GM21390 (cell line): ENCODE results near the gene HESX1.

Experiments
- ATAC-seq: cut with Tn5 transposase; IDR thresholded peaks from one replicate; pipeline ENCODE4 v1.9.1; 2021; ENCODE audit not compliant: unreplicated experiment

HESX1 gene

DNA sequence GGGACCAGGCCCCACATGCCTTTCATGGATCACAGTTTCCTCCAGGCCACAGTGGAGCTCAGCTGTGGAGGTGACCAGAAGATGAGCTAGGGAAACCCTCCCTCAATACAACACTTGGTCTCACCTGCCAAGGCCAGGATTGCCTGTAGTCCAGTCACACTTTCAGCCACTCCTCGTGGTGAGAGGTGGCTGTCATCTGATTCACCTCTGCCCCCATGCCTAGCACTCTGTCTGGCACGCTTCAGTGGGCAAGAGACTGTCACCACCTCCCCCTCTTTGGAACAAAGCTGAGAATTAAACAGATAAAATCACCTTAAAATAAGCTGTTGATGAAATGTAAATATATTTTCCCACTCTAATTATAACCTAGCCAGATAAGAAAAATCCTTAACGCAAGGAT is 30.7 kb downstream of the HESX1 start:
- ATAC-seq, result no peak

DNA sequence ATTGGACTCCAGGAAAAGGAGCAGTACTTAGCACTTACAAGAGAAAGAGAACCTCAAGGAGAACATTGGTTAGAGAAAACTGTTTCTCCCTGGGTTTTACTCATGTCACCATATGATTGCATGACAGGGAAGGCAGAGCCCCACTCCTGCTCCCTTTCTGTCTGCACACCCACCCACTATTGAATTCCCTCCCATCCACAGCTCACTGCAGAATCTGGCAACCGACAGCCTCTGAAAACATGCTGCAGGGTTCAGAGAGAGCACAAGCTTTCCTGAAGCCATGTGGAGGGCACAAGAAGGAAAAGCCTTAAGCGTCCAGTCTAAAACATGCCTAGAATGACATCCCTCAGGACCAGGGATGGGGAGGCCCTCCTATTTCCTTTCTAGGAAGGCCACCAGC is 31.6 kb downstream of the HESX1 start:
- ATAC-seq, result no peak

DNA sequence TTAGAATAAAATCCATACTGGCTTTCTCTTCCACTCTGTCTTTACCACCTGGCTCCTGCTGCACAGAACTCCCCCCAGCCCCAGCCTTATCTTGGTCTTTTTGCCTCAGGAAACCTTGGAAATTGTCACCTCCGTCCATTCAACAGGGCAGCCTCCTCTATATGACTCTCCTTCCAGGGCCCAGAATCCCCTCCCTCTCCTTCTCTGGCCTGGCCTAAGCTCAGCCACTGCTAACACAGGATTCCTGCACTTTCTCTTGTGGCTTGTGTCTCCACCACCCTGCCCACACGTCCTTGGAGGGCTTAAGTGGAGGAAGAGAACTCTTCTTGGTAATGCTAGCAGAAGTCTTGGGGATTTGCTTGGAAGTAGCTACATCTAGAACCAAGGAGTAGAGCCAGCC is 33.1 kb downstream of the HESX1 start:
- ATAC-seq, result no peak

DNA sequence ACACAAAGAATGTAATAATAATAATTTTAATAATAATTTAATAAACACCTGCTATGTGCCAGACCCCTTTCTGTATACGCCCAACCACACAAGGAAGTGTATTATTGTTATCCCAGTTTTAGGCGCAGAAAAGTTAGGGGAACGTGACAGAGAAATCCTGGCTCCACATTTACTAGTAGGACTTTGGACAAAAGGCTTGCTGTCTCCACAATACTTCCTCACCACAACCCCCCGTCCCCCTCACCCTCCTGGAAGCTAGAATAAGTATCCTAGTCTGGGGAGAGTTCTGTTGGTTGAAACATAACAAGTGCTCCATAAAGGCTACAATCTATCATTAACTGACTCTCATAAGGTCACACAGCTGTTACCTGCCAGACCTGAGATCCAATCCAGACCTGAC is 34.1 kb downstream of the HESX1 start:
- no peak for ATAC-seq

DNA sequence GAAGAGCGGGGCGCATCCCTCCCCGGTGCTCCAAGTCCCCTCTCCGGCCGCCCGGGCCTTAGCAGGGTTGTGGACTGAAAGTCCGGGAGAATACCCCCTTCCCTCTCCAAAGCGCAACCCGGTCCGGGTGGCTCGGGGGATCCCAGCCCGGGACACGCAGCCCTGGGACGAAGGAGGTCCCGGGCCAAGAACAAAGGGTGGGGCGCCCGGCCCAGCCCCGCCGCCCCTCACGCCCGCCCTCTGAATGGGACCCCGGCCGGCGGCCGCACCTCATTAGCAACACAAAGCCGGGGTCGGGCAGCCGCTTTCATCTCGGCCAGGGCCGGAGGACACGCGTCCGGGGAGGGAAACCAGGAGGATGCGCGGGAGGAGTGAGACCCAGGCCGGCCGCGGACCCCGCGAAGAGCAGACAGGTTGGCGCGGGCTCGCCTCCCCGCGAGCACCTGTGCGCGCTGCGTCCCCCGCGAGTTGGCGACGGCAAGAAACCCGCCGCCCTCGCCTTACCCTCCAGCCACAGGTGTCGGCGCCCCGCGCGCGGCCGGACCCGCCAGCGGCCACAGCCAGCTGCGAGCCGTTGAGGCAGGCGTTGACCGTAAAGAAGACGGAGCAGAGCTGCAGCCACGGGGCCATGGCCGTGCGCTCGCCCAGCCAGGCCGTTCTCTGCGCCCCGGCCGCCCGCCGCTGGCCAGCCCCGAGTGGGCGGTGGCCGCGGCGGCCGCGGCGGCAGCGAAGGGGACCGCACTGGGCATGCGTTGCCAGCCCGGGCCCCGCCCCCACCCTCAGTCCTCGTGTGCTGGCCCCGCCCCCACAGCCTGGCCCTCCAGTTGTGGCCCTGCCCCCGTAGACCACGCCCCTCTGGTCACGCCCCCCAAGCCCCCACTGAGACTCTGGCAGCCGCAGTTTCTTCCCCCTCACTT is 34.9 kb downstream of the HESX1 start, which contains the start of gene IL17RD:
TSS of gene IL17RD (minus strand) at position 697 of the 917 bp plus-strand sequence. CDS start at position 630, 67 bp downstream.
- peak; percentile 48 for ATAC-seq

DNA sequence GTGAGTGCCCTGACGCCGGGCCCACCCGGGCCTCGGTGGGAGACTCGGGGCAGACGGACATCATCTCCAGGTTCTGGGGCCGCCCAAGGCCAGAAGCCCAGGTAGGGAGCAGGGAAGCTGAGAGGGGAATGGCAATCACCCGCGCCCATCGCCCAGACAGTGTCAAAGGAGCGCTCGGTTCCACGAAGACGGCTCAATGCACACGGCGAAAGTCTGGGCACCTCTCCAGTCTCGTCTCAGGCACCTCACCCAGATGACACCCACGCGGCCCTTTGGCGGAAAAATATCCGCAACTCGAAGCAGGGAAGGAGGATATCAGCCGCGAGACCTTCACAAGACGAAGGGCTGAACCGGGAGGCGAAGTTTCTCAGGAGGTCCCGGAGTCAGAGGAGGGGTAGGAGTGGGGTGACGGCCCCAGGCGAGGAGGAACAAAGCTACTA is 35.5 kb downstream of the HESX1 start:
- ATAC-seq, result no peak

DNA sequence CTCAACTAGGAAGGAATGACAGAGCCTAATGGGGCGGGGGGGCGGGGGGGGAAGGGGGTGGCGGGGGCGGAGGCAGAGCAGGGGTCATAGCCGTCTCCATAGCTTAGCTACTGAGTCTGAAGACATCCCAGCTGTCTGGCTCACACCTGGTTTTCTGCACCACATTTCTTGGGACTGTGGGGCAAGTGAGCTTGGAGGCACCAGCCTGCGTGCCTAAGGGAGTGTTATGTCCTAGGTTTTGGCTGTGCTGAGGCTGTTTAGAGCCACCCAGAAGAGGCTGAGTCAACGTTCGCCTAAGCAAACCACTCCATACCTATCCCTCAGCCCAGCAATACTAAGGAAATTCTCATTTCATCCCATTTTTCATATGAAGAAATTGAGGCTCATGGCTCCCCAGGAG is 36.0 kb downstream of the HESX1 start:
- no peak for ATAC-seq

DNA sequence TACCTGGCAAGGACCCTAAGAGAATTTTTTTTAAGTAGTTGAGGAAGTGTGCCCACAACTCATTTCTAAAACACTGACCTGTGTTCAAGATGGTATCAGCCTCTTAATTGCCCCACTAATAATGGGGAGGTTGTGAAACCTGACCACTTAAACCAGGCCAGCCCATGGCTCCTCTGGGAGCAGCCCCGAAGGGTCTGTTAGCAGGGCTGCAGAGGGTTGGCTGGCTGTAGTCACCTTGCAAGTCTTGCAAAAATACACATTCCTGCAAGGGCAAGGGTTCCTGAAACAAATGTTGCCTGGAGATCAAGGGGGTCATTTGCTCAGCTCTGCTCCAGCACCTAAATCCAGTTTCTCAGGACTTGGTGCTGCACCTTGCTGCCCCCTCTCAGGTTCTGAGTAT is 37.9 kb downstream of the HESX1 start:
- no peak for ATAC-seq

DNA sequence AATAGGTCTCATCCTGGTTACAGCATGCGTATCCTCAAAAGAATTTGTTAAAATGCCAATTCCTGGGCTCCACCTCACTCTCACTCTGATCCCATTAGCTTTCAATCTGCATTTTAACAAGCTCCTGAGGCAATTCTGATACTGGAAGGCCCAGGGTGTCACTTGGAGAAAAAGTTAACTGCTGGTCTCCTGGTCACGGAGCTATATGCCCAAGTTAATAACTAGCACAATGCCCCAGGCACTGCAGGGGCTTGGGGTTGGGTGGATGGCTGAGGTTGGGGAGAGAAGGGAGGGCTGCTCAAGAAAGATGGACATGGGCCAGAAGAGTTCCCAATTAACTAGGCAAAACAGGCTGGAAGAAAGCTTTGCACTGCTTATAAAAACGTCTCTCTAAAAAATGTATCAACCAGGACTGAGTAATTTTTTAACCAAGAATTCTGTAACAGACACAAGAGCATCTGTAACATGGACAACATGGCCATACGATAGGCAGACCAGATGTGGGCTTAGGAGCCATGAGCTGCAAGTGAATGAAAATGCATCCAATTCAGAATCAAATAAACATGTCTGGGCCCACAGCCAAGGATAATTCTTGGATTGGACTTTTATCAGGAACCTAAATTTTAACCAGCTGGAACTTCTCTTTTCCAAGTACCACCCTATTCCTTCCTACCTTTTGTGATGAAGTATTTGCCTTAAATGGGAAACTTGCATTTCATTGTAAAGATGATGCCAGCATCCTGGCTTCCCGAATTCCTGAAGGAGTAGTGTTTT is 38.8 kb downstream of the HESX1 start:
- no peak for ATAC-seq

DNA sequence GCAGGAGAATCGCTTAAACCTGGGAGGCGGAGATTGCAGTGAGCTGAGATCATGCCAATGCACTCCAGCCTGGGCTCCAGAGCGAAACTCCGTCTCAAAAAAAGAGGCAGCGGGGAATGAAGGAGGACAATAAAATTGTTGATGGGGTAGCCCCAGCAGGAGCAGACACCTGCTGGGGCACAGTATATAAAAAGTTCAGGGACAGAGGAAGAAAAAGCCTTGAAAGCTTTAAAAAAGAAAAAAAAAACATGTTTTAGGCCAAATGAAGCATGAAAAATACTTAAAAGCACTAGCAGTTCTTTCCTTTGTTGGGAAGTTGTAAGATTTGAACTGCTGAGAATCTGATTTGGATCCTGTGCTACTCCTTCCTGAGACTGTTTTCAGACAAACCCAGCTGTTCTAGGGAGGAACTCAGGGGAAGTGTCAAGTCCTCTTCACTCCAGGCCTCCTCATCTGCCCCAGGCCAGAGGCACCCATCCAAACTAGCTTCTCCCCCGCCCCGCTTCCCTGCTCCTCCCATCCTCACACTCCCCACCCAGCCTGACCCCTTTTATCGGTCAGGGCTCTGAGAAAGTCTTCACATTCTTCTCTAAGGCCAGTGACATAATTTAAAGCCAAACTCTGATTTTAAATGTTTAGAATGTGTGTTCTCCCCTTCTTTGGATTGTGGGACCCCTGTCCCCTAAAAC is 39.6 kb downstream of the HESX1 start:
- ATAC-seq, result no peak

DNA sequence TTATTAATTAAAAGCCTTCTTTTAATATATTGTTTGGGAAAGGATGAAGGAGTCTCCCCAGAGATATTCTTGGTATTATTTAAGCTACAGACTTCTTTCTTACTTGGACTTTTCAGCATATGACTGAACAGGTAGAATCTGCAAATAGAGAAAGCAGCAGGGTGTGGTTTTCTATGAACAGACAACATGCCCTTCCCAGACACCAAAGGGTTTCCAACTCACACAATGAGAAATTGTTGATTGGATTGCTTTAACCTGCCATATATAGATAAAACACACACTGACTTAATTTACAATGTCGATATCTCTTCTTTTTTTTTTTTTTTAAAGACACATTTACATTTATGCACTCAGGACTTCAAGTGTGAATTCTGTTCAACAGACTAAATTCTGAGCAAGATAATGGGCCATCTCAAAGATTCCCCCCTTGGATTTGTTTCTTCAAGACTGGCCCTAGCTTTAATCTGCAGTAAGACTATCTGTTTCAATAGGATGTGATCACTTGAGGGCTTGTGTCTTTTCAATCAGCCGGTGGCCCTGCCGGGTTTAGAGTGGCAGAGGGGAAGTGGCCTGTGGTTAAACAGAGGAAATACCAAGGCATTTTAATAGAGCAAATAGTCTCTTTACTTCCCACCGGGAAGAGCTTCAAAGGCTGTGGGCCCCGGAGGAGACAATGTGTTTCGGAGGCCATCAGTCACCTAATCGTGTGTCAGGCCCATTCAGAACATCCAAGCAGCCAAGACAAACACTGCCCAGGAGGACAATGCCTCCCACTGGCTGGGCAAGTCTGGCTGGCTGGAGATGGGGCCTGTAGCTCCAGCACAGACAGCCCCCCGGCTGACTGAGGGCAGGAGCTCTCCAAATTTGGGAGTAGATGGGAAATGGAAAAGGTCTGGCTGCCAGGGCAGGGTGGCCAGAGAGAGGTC is 40.7 kb downstream of the HESX1 start:
- ATAC-seq, result no peak

DNA sequence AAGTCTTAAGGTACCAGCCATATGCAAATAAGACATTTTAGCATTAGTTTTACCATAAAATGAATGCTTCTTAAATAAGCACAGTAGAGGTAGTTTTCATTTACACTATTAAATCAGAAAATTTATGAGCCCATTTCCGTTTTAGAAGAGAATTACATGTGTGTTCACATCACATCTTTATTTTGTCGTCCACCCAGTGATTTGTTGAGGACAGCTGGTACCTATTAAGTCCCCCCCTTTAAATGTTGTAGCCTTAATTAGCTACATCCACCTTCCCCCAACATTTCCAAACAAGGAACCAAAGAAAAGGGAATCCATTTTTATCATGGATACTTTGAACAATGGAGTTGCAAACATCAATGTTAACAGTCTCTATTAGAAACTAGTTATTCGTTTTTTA is 41.5 kb downstream of the HESX1 start:
- ATAC-seq, result no peak

DNA sequence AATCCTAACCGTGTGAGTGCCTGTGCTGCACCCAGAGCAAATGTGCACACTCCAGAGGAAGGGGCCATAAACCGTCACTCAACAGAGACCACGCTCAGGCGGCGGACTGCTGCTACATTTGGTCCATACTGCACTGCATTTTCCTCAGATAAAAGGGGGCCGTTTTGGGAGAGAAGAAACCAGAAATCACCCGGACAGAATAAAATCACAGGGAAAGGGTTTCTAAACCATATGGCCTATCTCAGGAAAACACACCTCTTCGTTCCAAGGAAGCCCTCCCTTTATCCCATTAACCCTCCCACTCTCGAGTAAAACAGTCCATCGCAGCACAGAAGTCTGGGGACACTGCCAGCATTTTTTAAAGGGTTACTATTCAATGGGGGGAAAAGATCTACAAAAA is 42.2 kb downstream of the HESX1 start:
- ATAC-seq, result no peak

DNA sequence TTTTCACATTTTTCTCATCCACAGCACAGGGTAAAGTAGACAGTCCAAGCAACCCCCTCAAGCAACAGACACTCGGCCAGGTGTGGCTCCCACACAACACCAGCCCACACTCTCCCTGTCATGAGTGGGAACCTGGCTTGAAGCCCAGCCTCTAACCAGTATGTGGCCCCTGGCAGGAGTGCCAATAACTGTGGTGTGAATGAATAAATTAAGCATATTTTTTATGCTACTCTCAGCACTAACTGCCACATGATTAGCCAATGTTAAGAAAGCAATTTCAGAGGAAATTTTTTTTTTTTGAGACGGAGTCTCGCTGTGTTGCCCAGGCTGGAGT is 44.5 kb downstream of the HESX1 start:
- no peak for ATAC-seq

DNA sequence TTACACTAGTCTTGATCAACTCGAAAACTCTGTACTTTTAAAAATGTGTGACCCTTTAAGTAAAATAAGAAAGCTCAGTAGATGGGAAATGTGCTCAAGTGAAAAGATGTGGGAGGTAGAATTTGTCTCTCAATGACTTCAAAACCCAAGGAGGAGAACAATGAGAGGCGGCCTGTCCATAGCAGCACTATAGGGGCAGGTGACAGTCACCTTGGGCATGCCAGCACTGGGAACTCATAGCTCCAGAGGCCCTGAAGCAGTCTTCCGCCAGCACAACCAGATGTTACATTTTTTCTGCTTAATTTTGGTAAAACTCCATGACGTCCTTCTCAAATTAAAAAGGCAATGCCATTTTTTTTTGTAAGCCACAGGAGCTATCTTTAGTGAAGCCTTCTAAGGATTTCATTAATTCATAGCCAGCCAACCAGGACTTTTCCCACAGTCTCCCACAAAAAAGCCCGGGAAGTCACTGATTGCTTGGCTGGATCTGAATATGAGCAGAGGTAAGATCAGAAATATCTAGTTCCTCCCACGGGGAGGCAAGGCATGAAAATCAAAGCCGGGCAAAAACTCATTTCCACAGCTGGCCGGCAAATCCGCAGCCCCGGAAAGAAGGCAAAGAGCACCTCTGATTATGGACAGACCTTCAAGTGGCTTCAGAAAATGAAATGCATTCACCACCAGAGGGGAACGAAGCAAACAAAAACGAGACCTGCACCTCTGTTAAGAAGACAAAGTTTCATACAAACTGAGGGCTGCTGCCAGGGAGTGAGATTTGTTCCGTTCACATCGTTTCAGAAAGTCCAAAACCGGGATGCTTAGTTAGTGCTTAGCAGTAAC is 45.1 kb downstream of the HESX1 start:
- ATAC-seq, result no peak

DNA sequence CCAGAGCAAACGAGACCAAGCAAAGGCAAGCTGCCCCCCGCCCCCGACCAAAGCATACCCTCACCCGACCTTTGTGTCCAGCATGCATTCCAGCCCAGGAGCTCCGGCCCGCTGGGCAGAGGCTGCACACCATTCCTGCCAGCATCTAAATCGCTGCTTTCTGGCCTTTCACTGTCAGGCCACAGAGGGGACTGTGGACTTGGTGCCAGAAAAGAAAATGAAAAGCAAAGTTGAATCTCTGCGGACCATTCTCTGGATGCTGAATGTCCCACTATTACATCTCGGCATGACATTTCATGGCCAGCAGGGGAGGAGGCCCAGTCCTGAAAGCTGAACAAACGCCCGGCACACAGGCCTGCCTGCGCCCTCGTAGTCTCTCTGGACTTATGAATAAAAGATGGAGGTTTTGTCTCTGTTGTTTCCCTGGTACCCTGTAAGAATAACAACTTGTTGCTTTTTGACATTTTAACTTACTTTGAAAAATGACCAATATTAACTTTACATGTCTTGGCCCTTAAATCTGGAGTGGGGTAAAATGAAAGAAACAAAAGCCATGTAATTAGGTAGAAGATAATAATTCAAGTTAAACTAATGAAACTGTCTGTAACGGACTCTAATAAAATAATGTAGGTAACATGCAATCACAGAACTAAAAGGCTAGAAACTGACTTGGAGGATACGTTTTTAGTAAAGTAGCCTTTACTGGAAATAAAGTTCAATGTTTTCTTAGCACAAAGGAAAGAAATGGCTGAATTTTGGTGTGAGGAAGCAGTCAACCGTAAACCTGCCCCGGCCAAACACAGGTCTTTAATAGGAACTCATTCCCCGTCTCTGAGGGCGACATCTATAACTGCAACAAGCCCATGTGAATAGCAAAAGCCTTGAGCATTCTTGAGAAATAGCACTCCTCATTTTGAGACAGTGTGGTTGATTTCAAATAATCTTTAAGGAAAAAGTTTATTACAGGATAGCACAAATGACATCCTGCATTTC is 47.3 kb downstream of the HESX1 start:
- no peak for ATAC-seq

DNA sequence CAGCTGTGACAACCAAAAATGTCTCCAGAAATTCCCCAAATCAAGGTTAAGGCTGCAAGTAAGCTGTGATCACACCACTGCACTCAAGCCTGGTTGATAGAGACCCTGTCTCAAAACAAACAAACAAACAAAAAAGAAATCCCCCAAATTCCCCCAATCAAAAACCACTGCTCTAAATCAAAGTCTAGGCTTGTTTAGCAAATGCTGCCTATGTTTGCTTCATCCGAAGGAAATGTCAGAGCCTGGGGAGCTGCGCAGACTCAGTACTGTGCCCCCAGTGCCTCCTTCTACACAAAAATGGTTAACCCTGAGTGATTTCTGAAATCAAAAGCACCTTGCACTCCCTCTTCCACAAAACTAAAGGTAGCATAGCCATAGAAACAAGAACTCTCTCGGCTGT is 48.0 kb downstream of the HESX1 start:
- ATAC-seq, result no peak

DNA sequence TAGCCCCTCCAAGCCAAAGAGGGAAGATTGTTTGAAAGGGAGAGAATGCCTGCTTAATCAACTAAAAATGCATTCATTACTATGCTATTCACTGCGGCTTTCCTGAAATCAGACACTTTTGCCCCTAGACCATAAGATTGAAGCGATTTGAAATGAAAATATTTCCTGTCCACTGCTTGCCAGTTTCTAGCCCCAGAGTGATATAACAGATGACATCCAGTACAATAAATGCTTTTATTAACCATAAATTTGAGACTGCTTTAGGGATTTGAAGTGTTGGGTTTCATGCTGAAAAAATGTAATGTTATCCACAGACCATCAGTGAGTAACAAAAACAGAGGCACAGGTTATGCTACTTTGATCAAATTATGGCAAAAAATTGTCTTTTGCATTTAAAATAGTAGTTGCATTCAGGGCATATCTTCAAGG is 48.7 kb downstream of the HESX1 start:
- ATAC-seq, result no peak
